ENCODE data around the gene BBS7.

DNA sequence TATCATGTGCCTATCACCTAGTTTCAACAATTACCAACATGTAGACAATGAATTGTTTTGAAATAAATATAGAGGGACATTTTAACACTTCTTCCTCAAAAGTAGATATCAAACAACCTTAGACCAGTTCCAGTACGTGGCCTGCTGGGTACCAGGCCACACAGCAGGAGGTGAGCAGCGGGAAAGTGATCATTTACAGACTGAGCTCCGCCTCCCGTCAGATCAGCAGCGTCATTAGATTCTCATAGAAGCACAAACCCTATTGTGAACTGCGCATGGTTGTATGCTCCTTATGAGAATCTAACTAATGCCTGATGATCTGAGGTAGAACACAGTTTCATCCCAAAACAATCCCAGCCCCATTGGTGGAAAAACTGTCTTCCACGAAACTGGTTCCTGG is 6.5 kb downstream of the BBS7 start:
- TF ChIP-seq, protein P1, sequence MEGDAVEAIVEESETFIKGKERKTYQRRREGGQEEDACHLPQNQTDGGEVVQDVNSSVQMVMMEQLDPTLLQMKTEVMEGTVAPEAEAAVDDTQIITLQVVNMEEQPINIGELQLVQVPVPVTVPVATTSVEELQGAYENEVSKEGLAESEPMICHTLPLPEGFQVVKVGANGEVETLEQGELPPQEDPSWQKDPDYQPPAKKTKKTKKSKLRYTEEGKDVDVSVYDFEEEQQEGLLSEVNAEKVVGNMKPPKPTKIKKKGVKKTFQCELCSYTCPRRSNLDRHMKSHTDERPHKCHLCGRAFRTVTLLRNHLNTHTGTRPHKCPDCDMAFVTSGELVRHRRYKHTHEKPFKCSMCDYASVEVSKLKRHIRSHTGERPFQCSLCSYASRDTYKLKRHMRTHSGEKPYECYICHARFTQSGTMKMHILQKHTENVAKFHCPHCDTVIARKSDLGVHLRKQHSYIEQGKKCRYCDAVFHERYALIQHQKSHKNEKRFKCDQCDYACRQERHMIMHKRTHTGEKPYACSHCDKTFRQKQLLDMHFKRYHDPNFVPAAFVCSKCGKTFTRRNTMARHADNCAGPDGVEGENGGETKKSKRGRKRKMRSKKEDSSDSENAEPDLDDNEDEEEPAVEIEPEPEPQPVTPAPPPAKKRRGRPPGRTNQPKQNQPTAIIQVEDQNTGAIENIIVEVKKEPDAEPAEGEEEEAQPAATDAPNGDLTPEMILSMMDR (IDR thresholded peaks at IDR 0.05), result no peak
- no peak for TF ChIP-seq POLR2A (IDR thresholded peaks at IDR 0.05)

All from right lobe of liver (tissue), 4 donors.